BJ (cell line): ENCODE results near the gene BICC1. TPM values are rescaled to one million over a fixed set of nuclear protein-coding genes. Genes with fewer than 3 reads are reported as not detected.

Experiments
- CTCF ChIA-PET: fragments of 350-600 bp; formaldehyde crosslinking; extraction: SDS; loops from one replicate; lab custom pipeline; 2021; ENCODE audit warnings: antibody characterized with exemption, inconsistent platforms; lab: Yijun Ruan, JAX
- POLR2A ChIA-PET: fragments of 300-600 bp; sonication (Branson Sonifier 250); formaldehyde crosslinking; extraction: SDS; loops from one replicate; lab custom pipeline; 2021; ENCODE audit warnings: antibody characterized with exemption; lab: Charles Lee
- DNase-seq: peaks from one replicate; pipeline ENCODE4 v3.0.0-alpha.2; 2011; ENCODE audit warnings: low read depth
- H3K27me3 ChIP-seq: 2 replicates; pipeline ENCODE4 v1.6.0; 2011; ENCODE audit warnings: low read length; ENCODE audit not compliant: control insufficient read depth, insufficient read depth
- H3K36me3 ChIP-seq: 2 replicates; pipeline ENCODE4 v1.5.1; 2011; ENCODE audit warnings: low read length; ENCODE audit not compliant: control insufficient read depth, insufficient read depth
- H3K4me3 ChIP-seq: 2 replicates; pipeline ENCODE4 v1.5.1; 2011; ENCODE audit warnings: low read depth, mild to moderate bottlenecking, control low read depth, low read length
- polyA plus RNA-seq: library from polyadenylated mRNA; depleted of rRNA; stranded (reverse); fragments of >200 nt; gene quantifications from 2 replicates; pipeline ENCODE4 v1.2.3, GENCODE V29; 2011
- TF ChIP-seq, protein P1 (sequence below): IDR thresholded peaks from 2 replicates; pipeline ENCODE4 v1.5.1; 2011; ENCODE audit warnings: low read depth, mild to moderate bottlenecking, control low read depth, inconsistent platforms, low read length, moderate library complexity; ENCODE audit not compliant: insufficient read depth

Gene BICC1
- polyA plus RNA-seq, 1 experiment, result 27.0 TPM

GRCh38 chr10:58820861-58821751, 308.4 kb downstream of the BICC1 start:
- no peaks in the 10 kb centered on the region for H3K27me3 ChIP-seq
- TF ChIP-seq, protein P1, sequence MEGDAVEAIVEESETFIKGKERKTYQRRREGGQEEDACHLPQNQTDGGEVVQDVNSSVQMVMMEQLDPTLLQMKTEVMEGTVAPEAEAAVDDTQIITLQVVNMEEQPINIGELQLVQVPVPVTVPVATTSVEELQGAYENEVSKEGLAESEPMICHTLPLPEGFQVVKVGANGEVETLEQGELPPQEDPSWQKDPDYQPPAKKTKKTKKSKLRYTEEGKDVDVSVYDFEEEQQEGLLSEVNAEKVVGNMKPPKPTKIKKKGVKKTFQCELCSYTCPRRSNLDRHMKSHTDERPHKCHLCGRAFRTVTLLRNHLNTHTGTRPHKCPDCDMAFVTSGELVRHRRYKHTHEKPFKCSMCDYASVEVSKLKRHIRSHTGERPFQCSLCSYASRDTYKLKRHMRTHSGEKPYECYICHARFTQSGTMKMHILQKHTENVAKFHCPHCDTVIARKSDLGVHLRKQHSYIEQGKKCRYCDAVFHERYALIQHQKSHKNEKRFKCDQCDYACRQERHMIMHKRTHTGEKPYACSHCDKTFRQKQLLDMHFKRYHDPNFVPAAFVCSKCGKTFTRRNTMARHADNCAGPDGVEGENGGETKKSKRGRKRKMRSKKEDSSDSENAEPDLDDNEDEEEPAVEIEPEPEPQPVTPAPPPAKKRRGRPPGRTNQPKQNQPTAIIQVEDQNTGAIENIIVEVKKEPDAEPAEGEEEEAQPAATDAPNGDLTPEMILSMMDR, result no peak
- CTCF ChIA-PET, result interaction anchor here (1.4 kb wide), 1 partner anchor 290 kb away, joined by 4 read pairs; no protein-coding TSS in a partner anchor
- H3K4me3 ChIP-seq, result no peak overlapping the region
- POLR2A ChIA-PET, result no interaction called here
- no peak for DNase-seq
- H3K36me3 ChIP-seq, result peaks cover 6% of the 10 kb centered on the region

GRCh38 chr10:58821752-58822056, 309.0 kb downstream of the BICC1 start:
- TF ChIP-seq, protein P1, result no peak
- Histone ChIP-seq H3K36me3 (peaks cover 2% of the 10 kb centered on the region; the same call in 1 of the 2 replicates), H3K4me3 (no peak overlapping the region), H3K27me3 (no peaks in the 10 kb centered on the region)
- no peak for DNase-seq
- ChIA-PET CTCF (interaction anchor here (1.4 kb wide), 1 partner anchor 291 kb away, joined by 4 read pairs; no protein-coding TSS in a partner anchor), POLR2A (no interaction called here)

DNA sequence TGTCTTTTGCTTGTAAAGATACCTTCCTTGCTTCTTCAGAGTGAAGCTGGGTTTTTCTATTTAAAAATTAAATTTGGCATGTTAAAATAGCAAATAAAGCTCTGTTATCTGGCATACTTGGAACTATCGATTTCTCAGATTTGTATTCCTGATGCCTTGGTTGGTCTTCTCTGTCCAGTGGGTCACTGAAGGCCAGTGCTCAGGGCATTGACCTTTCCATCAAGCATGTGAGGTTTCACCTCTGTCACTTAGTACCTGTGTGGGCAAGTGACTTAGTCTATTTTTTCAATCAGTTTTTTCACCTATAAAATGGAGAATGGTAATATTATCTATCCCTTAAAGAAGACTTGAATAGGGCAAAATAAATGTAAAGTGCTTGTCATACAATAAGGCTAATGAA, 311.3 kb downstream of the BICC1 start:
- Histone ChIP-seq H3K36me3 (peaks cover 2% of the 10 kb centered on the region), H3K4me3 (no peak overlapping the region), H3K27me3 (no peaks in the 10 kb centered on the region)
- TF ChIP-seq, protein P1, result no peak
- POLR2A ChIA-PET, result no interaction called here
- no peak for DNase-seq
- CTCF ChIA-PET, result no interaction called here

DNA sequence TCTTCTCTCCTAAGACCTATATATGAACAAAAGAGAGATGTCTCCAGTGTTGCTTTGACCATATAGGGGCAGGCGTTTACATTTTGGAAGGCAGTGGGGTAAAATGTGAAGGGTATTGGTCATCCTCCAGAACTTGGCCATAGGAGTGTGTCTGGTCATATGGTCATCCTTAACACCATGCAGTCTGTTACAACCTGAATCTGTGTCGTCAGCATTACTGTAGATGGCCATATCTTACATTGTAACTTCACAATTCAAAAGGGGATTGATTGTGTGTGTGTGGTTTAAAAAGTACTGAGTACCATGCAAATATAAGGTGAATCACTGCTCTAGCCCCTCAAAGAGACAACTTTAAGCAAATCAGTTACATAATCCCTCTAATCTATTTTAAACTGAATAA, 311.7 kb downstream of the BICC1 start:
- POLR2A ChIA-PET, result no interaction called here
- TF ChIP-seq, protein P1, result no peak

GRCh38 chr10:58826694-58827093, 314.0 kb downstream of the BICC1 start:
- Histone ChIP-seq H3K36me3 (no peaks in the 10 kb centered on the region; the same call in 1 of the 2 replicates), H3K4me3 (no peak overlapping the region), H3K27me3 (no peaks in the 10 kb centered on the region)
- no peak for DNase-seq
- TF ChIP-seq, protein P1, result no peak
- POLR2A ChIA-PET, result no interaction called here
- CTCF ChIA-PET, result no interaction called here

More for the DNA sequence above, 311.7 kb downstream of the BICC1 start:
- no peaks in the 10 kb centered on the region for H3K27me3 ChIP-seq
- H3K4me3 ChIP-seq, result no peak overlapping the region
- CTCF ChIA-PET, result no interaction called here
- H3K36me3 ChIP-seq, result peaks cover 2% of the 10 kb centered on the region
- DNase-seq, result no peak
